Activated T-helper 2 cell treated with anti-CD3 and anti-CD28 coated beads, Interferon-gamma antibody, Interleukin-2, Interleukin-4, amounts not matched to agents 10 μg/mL and 5 μg/mL and 100 μg/mL, durations not matched to agents 14 hours and 24 hours and 36 hours (primary cell): ENCODE results near the gene TMED5. TPM values are rescaled to one million over a fixed set of nuclear protein-coding genes. Genes with fewer than 3 reads are reported as not detected.

Source experiments
- DNase-seq: peaks from one replicate; pipeline ENCODE4 v3.0.0; 2021; ENCODE audit warnings: low spot score
- H3K27ac Mint-ChIP-seq: one replicate; pipeline ENCODE4 v1.8.0; 2021; ENCODE audit warnings: mixed read lengths
- H3K27me3 Mint-ChIP-seq: one replicate; pipeline ENCODE4 v1.8.0; 2021; ENCODE audit warnings: low read depth, mixed read lengths
- H3K36me3 Mint-ChIP-seq: one replicate; pipeline ENCODE4 v1.8.0; 2021; ENCODE audit warnings: low read depth, mixed read lengths
- H3K4me1 Mint-ChIP-seq: one replicate; pipeline ENCODE4 v1.8.0; 2021; ENCODE audit warnings: low read depth, mixed read lengths
- H3K4me3 Mint-ChIP-seq: one replicate; pipeline ENCODE4 v1.8.0; 2021; ENCODE audit warnings: low read depth, mild to moderate bottlenecking, moderate library complexity, mixed read lengths
- H3K9me3 Mint-ChIP-seq: one replicate; pipeline ENCODE4 v1.8.0; 2021; ENCODE audit warnings: mixed read lengths
- intact Hi-C: fragments of 100-400 bp; cut with micrococcal nuclease; formaldehyde crosslinking; loops from one replicate; pipeline ENCODE4 v1.15.1; 2023
- total RNA-seq: library from RNA; stranded (reverse); gene quantifications from 2 replicates; pipeline ENCODE4 v1.2.3, GENCODE V29; 2022

Gene TMED5
- total RNA-seq, 1 donor from 2014 or later, result 60.4 TPM

- peaks cover 19% of the 10 kb centered on the region for H3K4me1 Mint-ChIP-seq
- intact Hi-C loops, result no loop called here
- H3K27ac Mint-ChIP-seq, result no peak overlapping the region
- no peak overlapping the region for H3K4me3 Mint-ChIP-seq
- H3K36me3 Mint-ChIP-seq, result peaks cover 76% of the 10 kb centered on the region
- H3K9me3 Mint-ChIP-seq, result peaks cover 20% of the 10 kb centered on the region
- no peak for DNase-seq
- H3K27me3 Mint-ChIP-seq, result no peaks in the 10 kb centered on the region
These were observed 72.8 kb downstream of the TMED5 start for GRCh38 chr1:93107395-93107794.

GRCh38 chr1:93106226-93106625, 74.0 kb downstream of the TMED5 start:
- no peak overlapping the region for H3K27ac Mint-ChIP-seq
- H3K4me1 Mint-ChIP-seq, result peaks cover 15% of the 10 kb centered on the region
- DNase-seq, result no peak
- intact Hi-C loops, result no loop called here
- H3K9me3 Mint-ChIP-seq, result peaks cover 20% of the 10 kb centered on the region
- H3K4me3 Mint-ChIP-seq, result no peak overlapping the region
- no peaks in the 10 kb centered on the region for H3K27me3 Mint-ChIP-seq
- peaks cover 74% of the 10 kb centered on the region for H3K36me3 Mint-ChIP-seq

- no peak for DNase-seq
- Mint-ChIP-seq H3K36me3 (peaks cover 49% of the 10 kb centered on the region), H3K27ac (no peak overlapping the region), H3K27me3 (no peaks in the 10 kb centered on the region), H3K9me3 (peaks cover 6% of the 10 kb centered on the region), H3K4me1 (peaks cover 8% of the 10 kb centered on the region), H3K4me3 (no peak overlapping the region)
- intact Hi-C loops, result no loop called here
These were observed 78.1 kb downstream of the TMED5 start for GRCh38 chr1:93102142-93102541.

Other genes with a start within 250 kb of the TMED5 start
- 22.9 and 23.0 TPM in 2 replicates for gene DIPK1A, start 219.0 kb downstream of the TMED5 start, total RNA-seq
- 73.1 and 83.5 TPM in 2 replicates for gene MTF2, start 101.1 kb downstream of the TMED5 start, total RNA-seq
- gene CCDC18, start 311 bp upstream of the TMED5 start, total RNA-seq, result 20.1 and 22.9 TPM in 2 replicates
- 103 and 104 TPM in 2 replicates for gene DR1, start 165.5 kb upstream of the TMED5 start, total RNA-seq